HEK293 (cell line): ENCODE data around the gene GPATCH11.

Experiments
- CTCF ChIA-PET: fragments of 350-600 bp; formaldehyde crosslinking; extraction: SDS; loops from one replicate; lab custom pipeline; 2021; ENCODE audit warnings: antibody characterized with exemption; lab: Yijun Ruan, JAX
- POLR2A ChIA-PET: fragments of 300-600 bp; formaldehyde crosslinking; extraction: SDS; loops from one replicate; lab custom pipeline; 2020; ENCODE audit warnings: antibody characterized with exemption, inconsistent platforms; lab: Yijun Ruan, JAX
- H3K27ac ChIP-seq: fragments of 200-500 bp; sonication (Bioruptor generic); 2 replicates; pipeline ENCODE4 v1.5.1; 2014; ENCODE audit warnings: low read depth, low read length, control low read depth, inconsistent platforms; ENCODE audit errors: extremely low read depth
- H3K36me3 ChIP-seq, 2 experiments: fragments of 200-500 bp in 1 of 2; sonication (Bioruptor generic) in 1 of 2; 1 replicate in 1 of 2; 2 replicates in 1 of 2; pipeline ENCODE4 v1.5.1; 2014 to 2017; ENCODE audit warnings: inconsistent platforms in 2 of 2, low read length in 2 of 2; ENCODE audit not compliant: control insufficient read depth in 2 of 2, insufficient read depth in 1 of 2
- H3K4me1 ChIP-seq: fragments of 200-500 bp; sonication (Bioruptor generic); 2 replicates; pipeline ENCODE4 v1.5.1; 2014; ENCODE audit warnings: mild to moderate bottlenecking, low read length, inconsistent platforms; ENCODE audit not compliant: control insufficient read depth, insufficient read depth
- H3K4me3 ChIP-seq: 2 replicates; pipeline ENCODE4 v1.5.1; 2011; ENCODE audit warnings: low read depth, mild to moderate bottlenecking, control low read depth, low read length, moderate library complexity
- H3K9me3 ChIP-seq: fragments of 200-500 bp; sonication (Bioruptor generic); 2 replicates; pipeline ENCODE4 v1.5.1; 2014; ENCODE audit warnings: low read depth, low read length, inconsistent platforms; ENCODE audit not compliant: control insufficient read depth, insufficient read depth
- EGR2 ChIP-seq: fragments of 450-650 bp; formaldehyde crosslinking; IDR thresholded peaks from 2 replicates; pipeline ENCODE4 v1.5.1; 2016; ENCODE audit warnings: low read depth, missing biosample characterization, missing genetic modification characterization
- GLI2 ChIP-seq: fragments of 450-650 bp; formaldehyde crosslinking; IDR thresholded peaks from 2 replicates; pipeline ENCODE4; 2017; ENCODE audit warnings: missing biosample characterization, missing genetic modification characterization, low read depth, borderline replicate concordance
- GLI4 ChIP-seq: fragments of 450-650 bp; formaldehyde crosslinking; IDR thresholded peaks from 2 replicates; pipeline ENCODE4 v1.5.1; 2016; ENCODE audit warnings: missing biosample characterization, missing genetic modification characterization
- IKZF3 ChIP-seq: fragments of 450-650 bp; IDR thresholded peaks from 2 replicates; pipeline ENCODE4 v1.5.0; 2018; ENCODE audit warnings: missing biosample characterization, mild to moderate bottlenecking, missing genetic modification characterization, moderate library complexity
- OVOL3 ChIP-seq: fragments of 450-650 bp; formaldehyde crosslinking; IDR thresholded peaks from 2 replicates; pipeline ENCODE4 v1.5.1; 2016; ENCODE audit warnings: missing biosample characterization, missing genetic modification characterization
- TRIM28 ChIP-seq: IDR thresholded peaks from 2 replicates; pipeline ENCODE4 v1.6.1; 2011; ENCODE audit warnings: low read length, control low read depth, borderline replicate concordance
- WT1 ChIP-seq: fragments of 450-650 bp; formaldehyde crosslinking; IDR thresholded peaks from 2 replicates; pipeline ENCODE4 v1.5.1; 2016; ENCODE audit warnings: missing biosample characterization, missing genetic modification characterization
- ZNF155 ChIP-seq: fragments of 450-650 bp; formaldehyde crosslinking; IDR thresholded peaks from 2 replicates; pipeline ENCODE4 v1.5.1; 2016; ENCODE audit warnings: missing biosample characterization, missing genetic modification characterization
- ZNF174 ChIP-seq: fragments of 450-650 bp; formaldehyde crosslinking; IDR thresholded peaks from 2 replicates; pipeline ENCODE4 v1.5.0; 2017; ENCODE audit warnings: missing biosample characterization, mild to moderate bottlenecking, missing genetic modification characterization
- ZNF292 ChIP-seq: fragments of 450-650 bp; formaldehyde crosslinking; IDR thresholded peaks from 2 replicates; pipeline ENCODE4 v1.5.1; 2016; ENCODE audit warnings: low read depth, missing biosample characterization, missing genetic modification characterization, borderline replicate concordance
- ZNF350 ChIP-seq: fragments of 450-650 bp; formaldehyde crosslinking; IDR thresholded peaks from 2 replicates; pipeline ENCODE4 v1.5.0; 2017; ENCODE audit warnings: missing biosample characterization, mild to moderate bottlenecking, missing genetic modification characterization
- ZNF362 ChIP-seq: fragments of 450-650 bp; formaldehyde crosslinking; IDR thresholded peaks from 2 replicates; pipeline ENCODE4 v1.5.1; 2016; ENCODE audit warnings: missing biosample characterization, missing genetic modification characterization
- ZNF600 ChIP-seq: fragments of 450-650 bp; formaldehyde crosslinking; IDR thresholded peaks from 2 replicates; pipeline ENCODE4 v1.5.1; 2016; ENCODE audit warnings: missing biosample characterization, missing genetic modification characterization
- ZNF677 ChIP-seq: fragments of 450-650 bp; IDR thresholded peaks from 2 replicates; pipeline ENCODE4 v1.5.0; 2018; ENCODE audit warnings: missing biosample characterization, mild to moderate bottlenecking, missing genetic modification characterization, moderate library complexity
- ZSCAN23 ChIP-seq: fragments of 450-650 bp; formaldehyde crosslinking; IDR thresholded peaks from 2 replicates; pipeline ENCODE4 v1.5.1; 2016; ENCODE audit warnings: missing biosample characterization, missing genetic modification characterization
- TF ChIP-seq, protein P1 (sequence below): fragments of 450-650 bp; formaldehyde crosslinking; IDR thresholded peaks from 2 replicates; pipeline ENCODE4 v1.5.1; 2017; ENCODE audit warnings: missing biosample characterization, missing genetic modification characterization
- TF ChIP-seq, protein P2 (sequence below): fragments of 450-650 bp; formaldehyde crosslinking; IDR thresholded peaks from 2 replicates; pipeline ENCODE4 v1.5.1; 2016; ENCODE audit warnings: missing biosample characterization, missing genetic modification characterization
- TF ChIP-seq, protein P3 (sequence below): IDR thresholded peaks from 2 replicates; pipeline ENCODE4 v1.6.1; 2011; ENCODE audit warnings: mild to moderate bottlenecking, low read depth, low read length, borderline replicate concordance
- TF ChIP-seq, protein P4 (sequence below): fragments of 450-650 bp; formaldehyde crosslinking; IDR thresholded peaks from 2 replicates; pipeline ENCODE4 v1.5.1; 2016; ENCODE audit warnings: missing biosample characterization, missing genetic modification characterization

The GPATCH11 gene

DNA sequence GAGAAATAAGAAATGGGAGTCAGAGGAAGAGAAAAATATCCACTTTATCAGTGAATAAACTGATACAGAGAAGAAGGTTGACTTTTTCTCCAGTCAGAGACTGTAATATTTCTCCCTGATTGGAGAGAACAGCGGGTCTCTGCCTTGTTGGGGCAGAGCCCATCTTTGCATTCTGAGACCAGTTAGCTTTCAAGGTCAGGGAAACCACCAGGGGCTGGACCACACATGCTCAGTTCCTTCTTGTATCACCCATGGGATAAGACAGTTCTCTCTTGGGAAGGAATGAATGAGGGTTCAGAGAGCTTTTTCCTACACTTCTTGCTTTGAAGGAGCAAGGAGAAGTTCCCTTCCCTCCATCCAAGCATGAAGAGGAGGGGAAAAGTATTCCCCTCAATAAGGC, 12.2 kb downstream of the GPATCH11 start (continued):
- TF ChIP-seq, protein P1, sequence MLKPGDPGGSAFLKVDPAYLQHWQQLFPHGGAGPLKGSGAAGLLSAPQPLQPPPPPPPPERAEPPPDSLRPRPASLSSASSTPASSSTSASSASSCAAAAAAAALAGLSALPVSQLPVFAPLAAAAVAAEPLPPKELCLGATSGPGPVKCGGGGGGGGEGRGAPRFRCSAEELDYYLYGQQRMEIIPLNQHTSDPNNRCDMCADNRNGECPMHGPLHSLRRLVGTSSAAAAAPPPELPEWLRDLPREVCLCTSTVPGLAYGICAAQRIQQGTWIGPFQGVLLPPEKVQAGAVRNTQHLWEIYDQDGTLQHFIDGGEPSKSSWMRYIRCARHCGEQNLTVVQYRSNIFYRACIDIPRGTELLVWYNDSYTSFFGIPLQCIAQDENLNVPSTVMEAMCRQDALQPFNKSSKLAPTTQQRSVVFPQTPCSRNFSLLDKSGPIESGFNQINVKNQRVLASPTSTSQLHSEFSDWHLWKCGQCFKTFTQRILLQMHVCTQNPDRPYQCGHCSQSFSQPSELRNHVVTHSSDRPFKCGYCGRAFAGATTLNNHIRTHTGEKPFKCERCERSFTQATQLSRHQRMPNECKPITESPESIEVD: no peak
- TF ChIP-seq GLI2 (tag by site-specific recombination): no peak
- TF ChIP-seq, protein P2, sequence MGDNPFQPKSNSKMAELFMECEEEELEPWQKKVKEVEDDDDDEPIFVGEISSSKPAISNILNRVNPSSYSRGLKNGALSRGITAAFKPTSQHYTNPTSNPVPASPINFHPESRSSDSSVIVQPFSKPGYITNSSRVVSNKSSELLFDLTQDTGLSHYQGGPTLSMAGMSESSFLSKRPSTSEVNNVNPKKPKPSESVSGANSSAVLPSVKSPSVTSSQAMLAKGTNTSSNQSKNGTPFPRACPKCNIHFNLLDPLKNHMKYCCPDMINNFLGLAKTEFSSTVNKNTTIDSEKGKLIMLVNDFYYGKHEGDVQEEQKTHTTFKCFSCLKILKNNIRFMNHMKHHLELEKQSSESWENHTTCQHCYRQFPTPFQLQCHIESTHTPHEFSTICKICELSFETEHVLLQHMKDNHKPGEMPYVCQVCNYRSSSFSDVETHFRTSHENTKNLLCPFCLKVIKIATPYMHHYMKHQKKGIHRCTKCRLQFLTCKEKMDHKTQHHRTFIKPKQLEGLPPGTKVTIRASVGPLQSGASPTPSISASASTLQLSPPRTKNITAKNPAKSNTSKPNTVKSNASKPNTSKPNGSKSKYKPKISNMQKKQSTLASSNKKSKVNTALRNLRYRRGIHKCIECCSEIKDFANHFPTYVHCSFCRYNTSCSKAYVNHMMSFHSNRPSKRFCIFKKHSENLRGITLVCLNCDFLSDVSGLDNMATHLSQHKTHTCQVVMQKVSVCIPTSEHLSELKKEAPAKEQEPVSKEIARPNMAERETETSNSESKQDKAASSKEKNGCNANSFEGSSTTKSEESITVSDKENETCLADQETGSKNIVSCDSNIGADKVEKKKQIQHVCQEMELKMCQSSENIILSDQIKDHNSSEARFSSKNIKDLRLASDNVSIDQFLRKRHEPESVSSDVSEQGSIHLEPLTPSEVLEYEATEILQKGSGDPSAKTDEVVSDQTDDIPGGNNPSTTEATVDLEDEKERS: no peak

- peaks cover 42 to 82% of the 10 kb centered on the region in 2 experiments for H3K36me3 ChIP-seq
- H3K4me3 ChIP-seq: no peak overlapping the region
- POLR2A ChIA-PET: no interaction called here
- CTCF ChIA-PET: no interaction called here
- no peak for TF ChIP-seq ZNF677 (tag by site-specific recombination)
- TF ChIP-seq ZNF155: no peak
- TF ChIP-seq, protein P2: no peak
- TF ChIP-seq GLI4 (tag by site-specific recombination): no peak
- TF ChIP-seq ZNF600 (tag by site-specific recombination): no peak
- TF ChIP-seq TRIM28: no peak
- TF ChIP-seq ZNF350 (tag by site-specific recombination): no peak
- no peak for TF ChIP-seq WT1 (tag by site-specific recombination)
- TF ChIP-seq, protein P3, sequence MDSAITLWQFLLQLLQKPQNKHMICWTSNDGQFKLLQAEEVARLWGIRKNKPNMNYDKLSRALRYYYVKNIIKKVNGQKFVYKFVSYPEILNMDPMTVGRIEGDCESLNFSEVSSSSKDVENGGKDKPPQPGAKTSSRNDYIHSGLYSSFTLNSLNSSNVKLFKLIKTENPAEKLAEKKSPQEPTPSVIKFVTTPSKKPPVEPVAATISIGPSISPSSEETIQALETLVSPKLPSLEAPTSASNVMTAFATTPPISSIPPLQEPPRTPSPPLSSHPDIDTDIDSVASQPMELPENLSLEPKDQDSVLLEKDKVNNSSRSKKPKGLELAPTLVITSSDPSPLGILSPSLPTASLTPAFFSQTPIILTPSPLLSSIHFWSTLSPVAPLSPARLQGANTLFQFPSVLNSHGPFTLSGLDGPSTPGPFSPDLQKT: no peak
- no peak for TF ChIP-seq ZNF362 (tag by site-specific recombination)
- no peak overlapping the region for H3K27ac ChIP-seq
- H3K4me1 ChIP-seq: no peaks in the 10 kb centered on the region
- H3K9me3 ChIP-seq: no peaks in the 10 kb centered on the region
These were observed 14.2 kb downstream of the GPATCH11 start for GRCh38 chr2:37098416-37099118.

GRCh38 chr2:37100054-37100453, 15.7 kb downstream of the GPATCH11 start:
- Histone ChIP-seq H3K36me3 (peaks cover 34 to 69% of the 10 kb centered on the region in 2 experiments), H3K4me3 (no peak overlapping the region), H3K9me3 (no peaks in the 10 kb centered on the region), H3K27ac (no peak overlapping the region), H3K4me1 (no peaks in the 10 kb centered on the region)
- POLR2A ChIA-PET: no interaction called here
- CTCF ChIA-PET: no interaction called here
- TF ChIP-seq ZNF174: no peak
- no peak for TF ChIP-seq ZSCAN23 (tag by site-specific recombination)
- TF ChIP-seq GLI2 (tag by site-specific recombination): no peak
- no peak for TF ChIP-seq EGR2 (tag by site-specific recombination)
- TF ChIP-seq ZNF292 (tag by site-specific recombination): no peak
- TF ChIP-seq, protein P4, sequence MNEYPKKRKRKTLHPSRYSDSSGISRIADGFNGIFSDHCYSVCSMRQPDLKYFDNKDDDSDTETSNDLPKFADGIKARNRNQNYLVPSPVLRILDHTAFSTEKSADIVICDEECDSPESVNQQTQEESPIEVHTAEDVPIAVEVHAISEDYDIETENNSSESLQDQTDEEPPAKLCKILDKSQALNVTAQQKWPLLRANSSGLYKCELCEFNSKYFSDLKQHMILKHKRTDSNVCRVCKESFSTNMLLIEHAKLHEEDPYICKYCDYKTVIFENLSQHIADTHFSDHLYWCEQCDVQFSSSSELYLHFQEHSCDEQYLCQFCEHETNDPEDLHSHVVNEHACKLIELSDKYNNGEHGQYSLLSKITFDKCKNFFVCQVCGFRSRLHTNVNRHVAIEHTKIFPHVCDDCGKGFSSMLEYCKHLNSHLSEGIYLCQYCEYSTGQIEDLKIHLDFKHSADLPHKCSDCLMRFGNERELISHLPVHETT: no peak
- no peak for TF ChIP-seq IKZF3 (tag by site-specific recombination)
- no peak for TF ChIP-seq OVOL3 (tag by site-specific recombination)
- TF ChIP-seq TRIM28: no peak
